Fibroblast of lung (primary cell): ENCODE results near the gene MXRA7.

Experiments used
- CTCF ChIP-seq, 2 donors: IDR thresholded peaks in 1 of 2; conservative IDR thresholded peaks in 1 of 2; 1 replicate in 1 of 2; 2 replicates in 1 of 2; pipeline ENCODE4 v1.5.1; 2011 to 2012; ENCODE audit warnings: low read length in 2 of 2, control low read depth in 1 of 2, inconsistent platforms in 1 of 2, low read depth in 1 of 2, mild to moderate bottlenecking in 1 of 2
- EZH2 ChIP-seq: IDR thresholded peaks from 2 replicates; pipeline ENCODE4 v1.5.1; 2012; ENCODE audit warnings: low read length, control low read depth, mild to moderate bottlenecking; ENCODE audit errors: missing control alignments

- TF ChIP-seq CTCF (conservative IDR thresholded peaks at IDR 0.05 in 1 of 2, IDR thresholded peaks at IDR 0.05 in 1 of 2; ENCODE audit: low read depth in 1 of 2, low read length in 2 of 2) = no peak
- no peak for TF ChIP-seq EZH2
Measured at GRCh38 chr17:76640550-76641380, 70.0 kb downstream of the MXRA7 start.
